GM21737 (cell line): ENCODE data around the gene BTBD6.

Source experiments
- ATAC-seq: cut with Tn5 transposase; IDR thresholded peaks from one replicate; pipeline ENCODE4 v1.9.1; 2021; ENCODE audit warnings: mild to moderate bottlenecking, moderate library complexity; ENCODE audit not compliant: unreplicated experiment

BTBD6 gene

DNA sequence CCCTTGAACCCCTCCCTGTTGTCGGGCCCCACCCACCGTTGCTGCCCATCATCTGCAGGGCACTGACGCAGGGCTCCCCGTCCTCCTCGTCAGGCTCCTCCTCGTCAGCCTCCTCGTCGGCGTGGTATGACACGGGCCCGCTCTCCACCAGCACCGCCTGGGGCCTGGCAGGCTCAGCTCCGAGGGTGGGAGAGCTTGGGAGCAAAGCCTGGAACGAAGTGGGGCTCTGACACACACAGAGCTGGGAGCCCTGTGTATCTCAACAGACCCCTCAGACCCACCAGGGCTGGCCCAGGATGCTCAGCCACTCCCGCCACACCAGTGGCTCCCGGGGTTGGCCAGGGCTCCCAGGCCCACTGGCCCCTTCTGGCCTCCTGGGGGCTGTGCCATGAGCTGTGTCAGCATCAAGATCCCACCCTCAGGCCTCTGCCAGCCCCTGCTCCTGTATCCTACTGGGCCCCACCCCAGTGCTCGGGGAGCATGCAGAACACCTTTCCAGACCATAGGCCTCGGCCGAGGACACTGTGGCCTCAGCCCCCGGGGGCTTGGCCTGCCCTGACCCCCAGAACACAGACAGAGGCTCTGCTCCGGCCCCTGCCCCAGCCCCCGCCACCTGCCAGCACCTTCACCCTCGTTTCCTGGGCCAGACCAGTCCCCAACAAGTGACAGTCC, 37.1 kb upstream of the BTBD6 start:
- ATAC-seq: no peak

DNA sequence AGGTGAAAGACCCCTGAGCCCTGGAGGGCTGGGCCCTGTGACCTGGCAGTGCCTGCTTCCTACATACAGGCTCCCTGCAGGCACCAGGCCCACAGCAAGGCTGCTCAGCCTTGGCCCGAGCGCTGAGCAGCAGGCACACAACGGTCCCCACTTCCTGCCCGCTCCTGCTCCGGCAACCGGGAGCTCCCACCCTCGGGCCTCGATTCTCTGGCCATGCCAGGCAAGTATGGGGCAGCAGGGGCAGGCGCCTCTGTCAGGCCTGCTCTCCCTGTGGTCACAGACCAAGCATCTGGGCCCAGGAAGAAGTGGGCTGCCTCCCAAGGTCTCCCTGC, 36.6 kb upstream of the BTBD6 start:
- no peak for ATAC-seq

DNA sequence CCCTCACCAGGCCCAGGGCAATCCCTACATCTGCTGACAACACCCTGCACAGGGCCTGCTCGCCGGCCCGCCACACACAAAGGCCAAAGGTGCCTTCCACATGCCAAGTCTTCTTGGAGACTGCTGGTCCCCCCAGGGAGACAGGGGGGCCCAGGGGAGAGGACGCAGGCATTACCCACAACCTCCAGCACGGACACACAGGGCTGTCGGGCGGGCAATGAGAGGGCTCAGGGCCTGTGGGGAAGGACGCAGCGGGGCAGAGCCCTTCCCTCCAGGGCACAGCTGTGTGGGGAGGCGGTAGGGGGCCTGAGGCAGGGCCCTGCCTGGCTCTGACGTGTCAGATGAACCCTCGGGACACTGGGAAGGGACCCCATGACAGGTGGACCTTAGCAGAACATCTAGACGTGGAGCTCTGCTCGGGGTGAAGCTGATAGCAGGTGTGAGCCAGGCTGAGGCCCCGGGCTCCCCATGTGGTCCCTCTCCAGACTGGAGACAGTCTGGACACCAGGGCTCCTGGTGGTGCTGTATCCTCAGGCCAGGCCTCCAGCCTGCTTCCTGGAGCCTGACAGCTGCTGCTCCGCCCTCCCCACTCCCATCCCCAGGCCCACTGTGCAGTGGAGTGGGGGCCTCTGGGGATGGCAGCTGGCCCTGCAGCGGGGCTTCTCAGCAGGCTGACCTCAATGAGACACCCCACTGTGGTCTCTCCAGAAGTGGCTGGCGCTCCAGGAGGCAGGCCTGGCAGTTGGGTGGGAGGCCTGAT, 35.6 kb upstream of the BTBD6 start:
- ATAC-seq: no peak

DNA sequence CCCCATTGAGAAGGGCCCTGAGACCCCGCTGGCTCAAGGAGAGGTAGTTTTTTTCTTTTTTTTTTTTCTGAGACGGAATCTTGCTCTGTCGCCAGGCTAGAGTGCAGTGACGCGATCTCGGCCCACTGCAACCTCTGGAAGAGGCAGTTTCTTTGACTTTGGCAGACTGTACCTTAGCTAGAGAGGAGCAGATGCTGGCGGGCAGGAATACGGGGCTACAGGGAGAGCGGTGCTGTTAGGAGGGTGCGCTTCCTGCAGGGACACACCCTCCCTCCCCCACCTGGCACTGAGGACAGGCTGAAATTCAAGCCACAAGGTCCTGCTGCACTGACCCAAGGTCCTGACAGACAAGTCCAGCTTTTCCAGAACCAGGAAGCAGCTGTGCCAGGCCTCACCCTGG, 35.0 kb upstream of the BTBD6 start:
- no peak for ATAC-seq

DNA sequence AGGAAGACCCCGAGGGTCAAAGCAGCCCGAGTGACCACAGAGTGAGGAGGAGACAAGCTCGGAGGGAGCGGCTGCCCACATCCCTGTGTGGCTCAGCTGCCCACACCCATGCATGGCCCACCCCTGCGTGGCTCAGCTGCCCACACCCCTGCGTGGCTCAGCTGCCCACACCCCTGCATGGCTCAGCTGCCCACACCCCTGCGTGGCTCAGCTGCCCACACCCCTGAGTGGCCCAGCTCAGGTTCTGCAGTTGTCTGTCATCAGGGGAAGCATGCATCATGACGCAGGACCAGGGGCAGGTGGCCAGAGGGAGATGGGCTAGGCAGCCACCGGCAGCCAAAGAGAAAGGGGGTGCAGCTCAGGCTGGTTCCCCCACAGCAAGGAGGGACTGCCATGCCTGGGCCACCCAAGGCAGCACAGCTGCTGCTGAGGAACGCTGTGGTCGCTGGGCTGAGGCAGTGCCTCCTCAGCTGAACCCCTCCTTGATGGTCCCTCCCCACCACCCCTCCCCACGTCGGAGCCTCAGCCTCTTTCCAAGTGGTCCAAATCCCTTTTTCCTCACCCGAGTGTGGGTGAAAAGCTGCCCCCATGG, 33.9 kb upstream of the BTBD6 start:
- ATAC-seq: no peak

DNA sequence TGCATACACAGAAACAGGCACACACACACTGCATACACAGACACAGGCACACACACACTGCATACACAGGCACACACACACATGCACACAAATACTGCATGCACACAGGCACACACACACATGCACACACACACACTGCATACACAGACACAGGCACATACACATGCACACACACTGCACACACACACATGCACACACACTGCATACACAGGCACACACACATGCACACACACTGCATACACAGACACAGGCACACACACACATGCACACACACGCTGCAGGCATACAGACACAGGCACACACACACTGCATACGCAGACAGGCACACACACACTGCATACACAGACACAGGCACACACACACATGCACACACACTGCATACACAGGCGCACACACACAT, 32.7 kb upstream of the BTBD6 start:
- ATAC-seq: no peak

DNA sequence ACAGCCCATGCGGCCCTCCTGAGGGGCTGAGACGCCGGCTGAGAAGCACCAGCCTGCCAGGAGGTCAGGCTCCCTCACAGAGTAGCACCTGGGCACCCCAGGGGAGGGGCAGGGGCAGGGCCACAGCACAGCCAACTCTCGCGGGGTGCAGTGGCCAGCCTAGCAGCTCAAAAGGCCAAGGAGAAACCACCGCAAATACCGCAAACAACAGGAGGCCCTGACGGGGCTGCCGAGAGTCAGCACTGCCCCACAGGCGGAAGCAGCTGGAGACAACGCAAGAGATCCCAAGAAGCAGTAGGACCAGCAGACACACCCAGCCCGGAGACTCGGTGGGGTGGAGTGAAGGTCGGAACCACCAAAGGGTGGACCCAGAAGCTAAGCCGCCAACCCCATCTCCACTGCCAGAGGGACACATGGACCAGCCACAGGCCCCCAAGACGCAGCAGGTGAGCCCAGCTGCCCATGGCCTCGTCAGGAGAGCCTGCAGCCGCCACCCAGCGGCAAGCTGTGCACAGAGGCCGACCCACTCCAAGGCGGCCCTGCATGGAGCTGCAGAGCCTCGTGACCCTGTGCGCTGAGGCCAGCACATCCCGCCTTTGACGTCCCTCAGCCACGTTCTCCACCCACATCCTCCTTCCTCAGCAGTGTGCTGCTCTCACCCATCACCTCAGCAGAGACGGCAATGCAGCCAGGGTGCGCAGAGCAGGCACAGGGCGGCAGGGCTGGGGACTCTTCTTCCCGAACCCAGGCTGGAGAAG, 31.7 kb upstream of the BTBD6 start:
- no peak for ATAC-seq

DNA sequence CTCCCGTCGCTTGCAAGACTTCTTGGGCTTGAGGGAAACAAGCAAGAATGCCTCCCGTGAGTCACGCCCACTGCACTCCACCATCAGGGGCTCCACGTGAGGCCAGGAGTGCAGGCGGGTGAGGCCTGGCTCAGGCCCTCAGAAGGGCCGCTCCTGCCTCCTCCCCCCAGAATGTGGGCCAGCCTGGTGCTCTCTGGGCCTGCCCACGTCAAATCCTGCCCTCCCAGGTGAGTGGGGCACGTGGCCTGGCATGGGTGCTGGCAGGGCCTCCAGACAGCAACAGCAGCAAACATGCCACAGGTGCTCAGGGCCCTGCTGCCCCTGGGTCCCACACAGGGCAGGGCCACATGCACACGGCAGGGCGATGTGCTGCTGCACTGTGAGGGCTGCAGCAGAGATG, 30.6 kb upstream of the BTBD6 start:
- ATAC-seq: no peak

DNA sequence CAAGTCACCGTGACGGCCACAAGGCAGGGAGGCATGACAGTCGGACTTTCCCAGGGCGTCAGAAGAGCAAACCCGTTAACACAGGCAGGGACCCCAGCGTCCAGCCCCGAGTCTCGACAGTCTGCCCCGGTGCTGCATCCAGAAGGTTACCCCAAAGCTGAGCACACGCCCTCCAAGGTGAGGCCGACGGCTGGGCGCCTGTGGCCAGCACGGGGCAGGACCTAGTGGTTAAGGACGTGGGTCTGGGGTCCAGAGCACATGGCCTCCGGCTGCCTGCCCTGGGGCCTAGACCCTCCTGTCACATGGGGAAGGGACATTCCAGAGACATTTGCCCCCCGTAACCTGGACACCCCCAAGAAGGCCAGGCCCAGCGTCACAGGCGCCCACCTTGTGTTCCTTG, 29.7 kb upstream of the BTBD6 start:
- ATAC-seq: no peak

DNA sequence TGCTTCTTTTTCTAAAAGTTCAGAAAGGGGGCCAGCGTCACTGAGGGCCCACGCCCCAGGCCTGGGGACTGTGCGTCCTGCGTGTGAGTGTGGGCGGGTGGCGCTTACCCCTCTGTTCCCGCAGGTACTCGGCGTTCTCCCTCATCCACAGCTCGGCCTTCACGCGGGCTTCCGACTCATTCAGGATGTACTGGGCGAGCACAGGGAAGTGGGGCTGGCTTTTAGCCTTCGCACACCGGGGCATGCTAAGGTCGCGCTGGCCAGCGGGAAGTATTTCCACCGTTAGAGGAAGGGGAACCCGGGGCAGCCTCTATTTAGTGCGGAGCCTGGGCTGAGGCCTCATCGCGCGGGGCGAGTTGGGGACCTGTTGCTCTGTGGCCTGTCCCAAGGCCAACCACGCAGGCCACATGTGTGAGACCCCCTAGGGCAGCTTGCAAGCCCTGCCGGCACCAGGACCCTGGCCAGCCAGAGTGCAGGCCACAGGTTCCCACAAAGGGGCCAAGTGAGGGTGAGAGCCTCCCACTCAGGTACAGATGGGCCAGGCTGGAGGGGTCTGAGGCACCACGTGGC, 29.2 kb upstream of the BTBD6 start:
- no peak for ATAC-seq

DNA sequence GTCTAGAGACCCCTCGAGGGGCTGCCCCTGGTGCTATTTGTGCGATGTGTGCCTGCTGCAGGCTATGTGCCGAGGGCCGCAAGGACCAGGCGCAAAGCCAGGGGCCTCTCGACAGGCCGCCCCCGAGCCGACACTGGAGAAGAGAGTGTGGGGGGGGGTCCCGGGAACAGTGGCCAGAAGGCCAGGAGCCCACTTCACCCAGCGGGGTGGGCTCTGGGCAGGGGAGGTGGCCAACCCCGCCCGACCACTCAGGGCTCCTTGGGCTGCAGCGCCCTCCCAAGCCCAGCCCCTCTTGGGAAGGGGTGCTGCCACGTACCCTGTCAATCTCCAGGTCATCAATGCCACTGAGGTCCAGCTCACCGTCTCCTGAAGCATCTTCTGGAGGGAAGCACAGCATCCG, 28.6 kb upstream of the BTBD6 start:
- ATAC-seq: no peak

DNA sequence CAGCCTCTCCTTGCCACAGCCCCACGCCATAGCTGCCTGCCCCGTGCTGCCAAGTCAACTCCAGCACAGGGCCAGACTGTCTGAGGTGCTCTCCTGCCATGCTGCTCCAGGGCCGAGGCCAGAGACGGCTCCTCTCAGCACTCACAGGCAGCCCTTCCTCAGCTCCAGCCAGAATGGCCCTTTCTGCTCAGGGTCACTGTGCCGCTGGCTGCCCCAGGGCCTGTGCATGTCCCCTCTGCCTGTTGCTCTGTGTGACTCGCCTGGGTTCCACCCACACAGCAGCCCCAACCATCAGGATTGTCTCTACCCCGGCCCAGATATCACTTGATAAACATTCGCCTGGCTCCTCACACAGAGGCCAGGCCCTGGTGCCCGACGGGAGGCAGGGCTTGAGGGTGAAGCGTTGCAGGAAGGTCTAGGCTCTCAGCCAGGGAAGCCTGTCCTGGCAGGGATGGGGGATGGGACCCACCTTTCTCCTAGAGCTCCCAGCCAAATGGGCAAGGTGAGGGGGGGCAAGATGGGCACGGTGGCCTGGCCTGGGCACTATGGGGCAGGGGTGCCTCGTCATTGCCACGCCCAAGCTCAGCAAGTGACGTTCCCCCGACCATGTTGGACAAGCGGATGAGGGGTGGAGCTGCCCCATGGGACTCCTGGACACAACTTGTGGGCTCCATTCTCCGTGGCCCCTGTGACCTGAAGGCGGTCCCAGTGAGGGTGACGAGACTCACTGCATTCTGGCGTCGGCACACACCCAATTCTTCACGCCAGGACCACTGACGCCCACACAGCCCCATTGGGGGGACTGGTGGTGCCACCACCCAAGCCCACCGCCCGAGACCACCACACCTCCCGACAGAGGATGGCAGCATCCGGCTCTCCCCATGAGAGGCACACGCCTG, 27.4 kb upstream of the BTBD6 start:
- ATAC-seq: no peak

DNA sequence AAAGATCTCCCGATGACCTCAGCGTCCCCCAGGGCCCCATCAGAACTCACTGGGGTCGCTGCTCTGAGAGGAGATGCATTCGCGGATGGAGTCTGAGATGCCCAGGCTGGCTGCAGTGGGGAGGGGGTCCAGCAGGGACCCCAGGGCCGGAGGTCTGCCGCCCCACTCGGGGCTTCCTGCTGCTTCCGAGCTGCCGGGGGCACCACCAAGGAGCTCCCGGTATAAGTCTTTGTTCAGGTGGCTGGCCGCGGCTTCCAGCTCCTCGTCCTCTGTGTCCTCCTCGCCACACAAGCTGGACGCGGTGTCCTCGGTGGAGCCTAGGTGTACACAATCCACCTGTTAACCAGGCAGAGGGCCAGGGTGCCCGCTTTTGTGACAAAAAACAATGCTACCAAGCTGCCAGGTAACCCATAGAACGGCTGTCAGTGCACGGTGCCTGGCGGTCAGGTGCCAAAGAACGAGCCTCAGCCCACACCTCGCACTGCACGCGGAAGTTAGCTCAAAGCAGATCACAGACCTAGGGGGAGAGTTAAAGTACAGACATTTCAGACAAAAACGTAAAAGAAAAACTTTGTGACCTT, 26.6 kb upstream of the BTBD6 start:
- no peak for ATAC-seq

DNA sequence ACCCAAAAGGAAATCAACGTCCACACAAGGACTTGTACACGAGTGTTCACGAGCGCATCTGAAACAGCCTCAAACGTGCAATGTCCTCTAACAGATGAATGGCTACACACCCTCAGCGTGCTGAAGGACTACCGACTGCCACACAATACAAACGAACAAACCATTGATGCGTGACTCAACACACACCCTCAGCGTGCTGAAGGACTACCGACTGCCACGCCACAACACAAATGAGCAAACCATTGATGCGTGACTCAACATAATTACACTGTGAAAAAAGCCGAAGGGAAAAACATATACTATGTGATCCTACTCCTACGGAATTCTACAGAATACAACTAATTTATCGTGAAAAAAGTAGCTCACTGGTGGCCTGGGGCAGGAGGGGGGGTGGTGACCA, 25.1 kb upstream of the BTBD6 start:
- ATAC-seq: no peak

DNA sequence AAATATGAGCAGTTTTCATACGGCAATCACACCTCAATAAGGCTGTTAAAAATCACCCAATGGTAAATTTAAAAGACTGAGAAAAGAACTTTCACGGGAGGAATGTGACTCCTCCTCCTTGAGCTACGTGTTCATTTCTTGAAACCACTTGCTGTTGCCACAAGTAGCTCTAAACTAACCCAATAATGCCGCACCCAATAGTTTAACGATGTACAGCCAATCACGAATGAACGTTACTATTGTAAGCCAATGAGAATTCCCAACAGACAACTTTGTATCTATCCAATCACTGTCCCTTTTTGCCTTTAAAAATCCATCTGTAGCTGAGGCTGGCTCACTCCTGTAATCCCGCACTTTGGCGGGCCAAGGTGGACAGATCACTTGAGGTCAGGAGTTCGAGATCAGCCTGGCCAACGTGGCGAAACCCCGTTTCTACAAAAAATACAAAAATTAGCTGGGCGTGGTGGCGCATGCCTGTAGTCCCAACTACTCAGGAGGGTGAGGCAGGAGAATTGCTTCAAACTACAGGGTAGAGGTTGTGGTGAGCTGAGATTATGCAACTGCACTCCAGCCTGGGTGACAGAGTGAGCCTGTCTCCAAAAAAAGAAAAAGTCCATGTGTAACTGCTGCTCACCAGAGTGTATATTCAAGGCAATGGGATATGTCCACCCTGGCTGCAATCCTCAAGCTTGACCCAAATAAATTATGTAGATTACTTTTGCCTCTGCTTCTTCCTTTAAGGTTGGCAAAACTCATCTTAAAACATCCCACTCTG, 24.4 kb upstream of the BTBD6 start:
- ATAC-seq: no peak

DNA sequence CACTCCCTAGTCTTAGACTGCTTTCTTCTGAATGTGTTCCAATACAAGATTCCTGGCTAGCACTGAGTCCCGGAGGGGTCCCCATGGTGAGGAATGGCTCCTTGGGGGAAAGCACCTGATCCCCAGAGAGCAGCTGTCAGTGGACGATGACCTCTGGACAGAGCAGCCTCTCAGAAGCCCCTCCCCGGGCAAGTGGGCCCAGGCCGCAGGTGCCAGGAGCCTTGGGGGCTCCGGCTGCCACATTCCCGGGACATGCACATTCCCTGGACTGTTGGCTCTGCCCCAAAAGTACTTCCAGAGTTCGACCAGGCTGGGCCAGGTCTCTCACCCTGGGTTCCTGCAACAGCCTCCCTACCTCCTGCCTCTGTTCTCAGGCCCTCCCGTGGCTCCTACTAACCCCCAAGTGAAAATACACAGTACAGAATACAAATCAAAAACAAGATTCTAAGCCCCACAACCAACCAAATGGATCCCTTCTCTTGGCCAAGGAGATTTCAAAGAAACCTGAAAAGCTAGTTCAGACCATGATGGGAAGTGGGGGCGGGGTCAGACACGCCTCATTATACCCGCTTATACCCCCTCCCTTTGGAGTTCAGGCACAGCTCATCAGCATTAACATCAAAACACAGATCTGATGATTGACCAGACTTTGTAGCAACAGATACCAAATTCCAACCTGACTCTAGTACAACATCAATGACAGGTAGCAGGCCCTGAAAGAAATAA, 23.3 kb upstream of the BTBD6 start:
- ATAC-seq: no peak

DNA sequence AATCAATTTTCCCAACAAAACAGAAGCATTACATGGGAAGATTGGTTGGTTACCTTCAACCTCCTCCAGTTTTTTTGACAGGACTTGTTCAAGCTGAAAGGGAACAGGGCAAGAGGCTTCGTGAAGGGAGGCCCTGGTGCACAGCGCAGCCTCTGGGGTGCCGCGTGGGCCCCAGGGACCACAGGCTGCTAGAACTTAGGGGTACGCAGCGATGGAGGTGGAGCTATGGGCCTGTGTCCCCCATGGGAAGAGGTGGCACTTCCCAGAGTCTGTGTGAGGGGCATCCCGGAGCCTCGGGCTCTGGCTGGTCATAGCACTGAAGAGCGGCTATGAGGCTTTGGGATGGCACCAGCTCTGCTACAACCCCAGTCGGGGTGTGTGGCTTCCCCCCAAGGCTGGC, 22.1 kb upstream of the BTBD6 start:
- no peak for ATAC-seq

DNA sequence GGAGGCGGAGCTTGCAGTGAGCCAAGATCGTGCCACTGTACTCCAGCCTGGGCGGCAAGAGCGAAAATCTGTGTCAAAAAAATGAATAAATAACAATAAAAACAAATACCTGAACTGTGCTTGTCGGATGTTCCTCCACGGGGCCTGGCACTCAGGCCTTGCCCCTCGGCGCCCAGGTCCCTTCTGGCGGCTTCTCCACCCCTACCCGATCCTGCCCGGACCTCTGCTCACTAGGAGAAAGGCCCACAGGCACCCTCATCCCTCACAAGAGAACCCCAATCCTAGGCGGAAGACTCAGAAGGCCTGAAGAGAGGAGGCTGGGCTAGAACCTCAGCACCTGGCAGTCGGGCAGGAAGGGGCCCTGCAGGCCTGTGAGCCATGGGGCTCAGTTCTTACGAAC, 21.0 kb upstream of the BTBD6 start:
- no peak for ATAC-seq

DNA sequence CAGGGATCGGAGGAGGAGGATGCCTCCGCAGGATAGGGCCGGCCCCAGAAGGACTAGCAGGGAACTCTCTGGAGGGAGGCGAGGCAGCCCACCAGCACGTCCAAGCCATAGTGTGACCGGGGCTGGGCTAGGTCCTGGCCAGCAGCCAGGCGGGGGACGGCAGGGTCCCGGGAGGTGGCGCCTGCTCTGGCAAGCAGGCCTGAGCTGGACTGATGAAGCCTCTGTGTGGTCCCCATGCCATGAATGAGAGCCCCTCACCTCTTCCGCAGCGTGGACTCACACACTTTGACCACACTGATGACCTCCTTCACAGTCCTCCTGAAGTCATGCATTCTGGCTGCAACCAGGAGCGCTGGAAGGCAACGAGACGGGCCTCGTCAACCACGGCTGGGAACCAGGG, 19.8 kb upstream of the BTBD6 start:
- ATAC-seq: no peak
